Prostate gland (tissue), 2 donors: Measurements from ENCODE around the gene ABTB2.

ENCODE experiments used
- CTCF ChIP-seq, 4 experiments: fragments of 200-600 bp in 2 of 4; fragments of 450-650 bp in 2 of 4; sonication (generic) in 2 of 4; IDR thresholded peaks; 1 replicate in 3 of 4; 2 replicates in 1 of 4; pipeline ENCODE4 v1.5.1; 2016 to 2019; ENCODE audit warnings: antibody characterized with exemption in 4 of 4, mild to moderate bottlenecking in 2 of 4, moderate library complexity in 2 of 4
- POLR2A ChIP-seq: fragments of 450-650 bp; IDR thresholded peaks from one replicate; pipeline ENCODE4 v1.6.1; 2016; ENCODE audit warnings: antibody characterized with exemption, mild to moderate bottlenecking

- TF ChIP-seq POLR2A: no peak
- no peak for TF ChIP-seq CTCF (IDR thresholded peaks at IDR 0.05)
Observed at GRCh38 chr11:34225091-34225490, 132.7 kb downstream of the ABTB2 start.
